HUES64 (cell line): ENCODE results near the gene GRIN1.

ENCODE experiments used
- H3K27ac ChIP-seq: 2 replicates; pipeline ENCODE4 v1.7.0; 2013; ENCODE audit warnings: low read depth, low read length, inconsistent platforms
- H3K27me3 ChIP-seq: 2 replicates; pipeline ENCODE4 v1.6.1; 2013; ENCODE audit warnings: mild to moderate bottlenecking, low read length; ENCODE audit not compliant: insufficient read depth
- H3K36me3 ChIP-seq: 2 replicates; pipeline ENCODE4 v1.6.1; 2013; ENCODE audit warnings: mild to moderate bottlenecking, low read length; ENCODE audit not compliant: insufficient read depth
- H3K4me1 ChIP-seq: 2 replicates; pipeline ENCODE4 v1.6.1; 2013; ENCODE audit warnings: mild to moderate bottlenecking, low read length, moderate library complexity; ENCODE audit not compliant: insufficient read depth
- H3K4me3 ChIP-seq: 2 replicates; pipeline ENCODE4 v1.5.1; 2013; ENCODE audit warnings: mild to moderate bottlenecking, low read length, moderate library complexity
- H3K9ac ChIP-seq: 2 replicates; pipeline ENCODE4 v1.6.1; 2013; ENCODE audit warnings: mild to moderate bottlenecking, low read depth, low read length
- H3K9me3 ChIP-seq: 2 replicates; pipeline ENCODE4 v1.6.1; 2013; ENCODE audit warnings: low read depth, low read length; ENCODE audit not compliant: insufficient read depth
- WGBS: fragments of 150-250, 120-280 bp; methylation state at CpG from one replicate; pipeline ENCODE4 v1.1.7; 2013; ENCODE audit warnings: missing lambda C conversion rate; 5-methylcytosine and 5-hydroxymethylcytosine counted together

GRIN1 gene

DNA sequence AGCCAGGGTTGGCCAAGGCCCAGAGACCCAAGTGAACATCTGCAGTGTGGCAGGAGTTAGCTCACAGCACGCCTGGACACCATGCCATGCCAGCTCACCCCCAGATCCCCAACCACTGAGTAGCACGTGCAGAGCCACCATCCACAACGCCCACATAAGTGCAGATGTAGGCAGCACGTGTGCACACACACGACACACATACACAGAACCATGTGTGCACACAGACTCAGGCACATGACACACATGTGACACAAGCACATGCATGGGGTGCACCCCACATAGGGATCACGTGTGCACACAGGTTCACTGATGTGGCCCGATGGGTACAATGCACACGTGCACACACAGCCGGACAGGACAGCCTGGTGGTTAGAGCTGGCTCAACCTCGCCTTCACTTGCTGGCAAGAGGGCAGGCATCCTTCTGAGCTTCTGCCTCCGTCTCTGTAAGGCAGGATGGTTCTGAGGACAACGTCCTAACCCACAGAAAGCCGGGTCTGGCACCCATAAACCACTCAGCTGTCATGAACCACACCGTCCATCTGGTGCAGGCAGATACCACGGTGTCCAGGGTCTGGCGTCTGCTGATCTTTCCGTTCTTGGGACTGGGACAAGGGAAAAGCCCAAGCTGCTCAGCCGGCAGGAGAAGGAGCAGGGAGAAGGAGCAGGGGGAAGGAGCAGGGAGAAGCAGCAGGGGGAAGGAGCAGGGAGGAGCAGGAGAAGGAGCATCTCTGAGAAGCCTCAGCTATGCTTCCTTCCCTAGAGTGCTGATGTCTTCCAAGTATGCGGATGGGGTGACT is 18.9 kb downstream of the GRIN1 start:
- Histone ChIP-seq H3K36me3 (no peaks in the 10 kb centered on the region), H3K27me3 (peaks cover 81% of the 10 kb centered on the region), H3K4me3 (no peak overlapping the region), H3K9me3 (no peaks in the 10 kb centered on the region), H3K4me1 (no peaks in the 10 kb centered on the region), H3K9ac (no peak overlapping the region), H3K27ac (no peak overlapping the region)
- 74% methylated on average over 19 of the region's 19 CpGs for WGBS

DNA sequence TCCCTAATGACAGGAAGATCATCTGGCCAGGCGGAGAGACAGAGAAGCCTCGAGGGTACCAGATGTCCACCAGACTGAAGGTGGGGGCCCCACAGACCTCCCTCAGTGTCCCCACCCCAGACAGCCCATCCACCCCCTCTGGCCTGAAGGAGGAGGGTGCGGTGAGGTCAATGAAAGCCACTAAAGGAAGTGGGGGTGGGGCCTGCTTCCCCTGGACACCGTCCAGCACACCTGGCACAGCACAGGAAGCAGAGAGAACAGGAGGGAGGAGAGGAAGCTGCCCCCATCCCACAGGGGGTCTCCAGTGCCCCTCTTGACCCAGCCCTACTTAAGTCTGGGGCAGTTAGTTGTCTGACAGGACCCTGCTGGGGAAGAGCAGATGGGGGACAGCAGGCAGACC is 19.7 kb downstream of the GRIN1 start:
- Histone ChIP-seq H3K4me3 (no peak overlapping the region), H3K27ac (no peak overlapping the region), H3K9ac (no peak overlapping the region), H3K4me1 (no peaks in the 10 kb centered on the region), H3K36me3 (no peaks in the 10 kb centered on the region), H3K27me3 (peaks cover 89% of the 10 kb centered on the region), H3K9me3 (no peaks in the 10 kb centered on the region)
- WGBS = 63% methylated on average over 4 of the region's 4 CpGs

DNA sequence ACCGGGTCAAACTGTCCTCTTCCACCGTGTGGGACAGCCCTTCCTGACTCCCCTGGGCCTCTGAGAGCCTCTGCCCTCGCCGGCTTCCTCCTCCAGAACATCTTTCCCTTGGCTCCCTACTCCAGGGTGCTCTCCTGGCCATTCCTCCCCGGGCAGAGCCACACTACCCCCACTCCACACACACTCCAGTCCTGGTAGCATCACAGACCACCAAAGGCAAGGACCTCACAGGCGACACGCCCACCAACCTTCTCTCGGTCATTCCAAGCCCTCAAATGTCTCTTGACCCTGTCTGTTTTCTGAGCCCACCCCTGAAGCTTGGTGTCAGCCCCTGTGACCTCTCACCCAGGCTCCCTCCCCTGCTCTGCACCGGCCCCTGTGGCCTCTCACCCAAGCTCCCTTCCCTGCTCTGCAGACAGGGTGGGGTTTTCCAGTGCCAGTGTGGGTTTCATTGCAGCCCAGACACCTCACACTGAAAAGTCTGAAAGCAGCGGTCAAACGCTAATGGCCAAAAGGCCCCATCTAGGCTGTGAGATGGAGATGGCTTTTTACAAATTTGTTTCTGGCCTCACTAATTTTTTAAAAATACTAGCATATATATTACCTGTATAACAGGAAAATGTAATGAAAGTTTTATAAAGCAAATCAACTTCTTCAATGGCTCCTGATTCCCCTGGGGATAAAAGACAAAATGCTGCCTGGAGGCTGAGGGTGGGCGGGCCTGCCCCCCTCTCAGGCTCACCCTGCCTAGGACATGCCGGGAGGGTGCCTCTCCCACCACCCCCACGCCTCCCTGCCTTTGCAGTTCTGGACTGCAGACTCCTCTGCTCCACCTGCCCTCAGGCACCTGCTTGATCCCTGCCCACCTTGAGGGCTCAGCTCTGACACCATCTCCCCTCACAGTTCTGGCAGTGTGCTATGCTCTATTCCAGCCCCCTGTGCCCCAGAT is 20.4 kb downstream of the GRIN1 start:
- H3K27me3 ChIP-seq = peaks cover 97% of the 10 kb centered on the region
- no peaks in the 10 kb centered on the region for H3K4me1 ChIP-seq
- 57% methylated on average over 14 of the region's 14 CpGs for WGBS
- no peak overlapping the region for H3K9ac ChIP-seq
- no peaks in the 10 kb centered on the region for H3K36me3 ChIP-seq
- H3K27ac ChIP-seq = no peak overlapping the region
- no peaks in the 10 kb centered on the region for H3K9me3 ChIP-seq
- H3K4me3 ChIP-seq = no peak overlapping the region

DNA sequence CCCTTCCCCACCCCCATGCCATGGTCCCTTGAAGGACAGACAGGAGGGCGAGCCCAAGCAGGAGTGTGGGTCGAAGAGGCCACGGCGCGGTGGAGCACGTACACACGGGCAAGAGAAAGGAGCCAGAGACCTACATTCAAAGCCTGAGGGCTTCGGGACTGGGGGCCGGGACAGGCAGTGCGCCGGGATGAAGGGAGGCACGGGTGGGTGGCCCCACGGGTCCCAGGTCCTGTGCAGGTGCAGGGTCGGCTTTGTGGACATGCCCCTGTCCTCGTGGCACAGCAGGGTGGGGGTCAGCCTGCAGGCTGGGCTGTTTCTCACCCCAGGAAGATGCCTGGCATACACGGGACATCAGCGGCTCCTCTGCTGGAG is 21.1 kb downstream of the GRIN1 start:
- peaks cover 98% of the 10 kb centered on the region for H3K27me3 ChIP-seq
- H3K4me3 ChIP-seq = no peak overlapping the region
- no peak overlapping the region for H3K27ac ChIP-seq
- no peak overlapping the region for H3K9ac ChIP-seq
- 74% methylated on average over 17 of the region's 17 CpGs for WGBS
- no peaks in the 10 kb centered on the region for H3K9me3 ChIP-seq
- no peaks in the 10 kb centered on the region for H3K36me3 ChIP-seq
- no peaks in the 10 kb centered on the region for H3K4me1 ChIP-seq

DNA sequence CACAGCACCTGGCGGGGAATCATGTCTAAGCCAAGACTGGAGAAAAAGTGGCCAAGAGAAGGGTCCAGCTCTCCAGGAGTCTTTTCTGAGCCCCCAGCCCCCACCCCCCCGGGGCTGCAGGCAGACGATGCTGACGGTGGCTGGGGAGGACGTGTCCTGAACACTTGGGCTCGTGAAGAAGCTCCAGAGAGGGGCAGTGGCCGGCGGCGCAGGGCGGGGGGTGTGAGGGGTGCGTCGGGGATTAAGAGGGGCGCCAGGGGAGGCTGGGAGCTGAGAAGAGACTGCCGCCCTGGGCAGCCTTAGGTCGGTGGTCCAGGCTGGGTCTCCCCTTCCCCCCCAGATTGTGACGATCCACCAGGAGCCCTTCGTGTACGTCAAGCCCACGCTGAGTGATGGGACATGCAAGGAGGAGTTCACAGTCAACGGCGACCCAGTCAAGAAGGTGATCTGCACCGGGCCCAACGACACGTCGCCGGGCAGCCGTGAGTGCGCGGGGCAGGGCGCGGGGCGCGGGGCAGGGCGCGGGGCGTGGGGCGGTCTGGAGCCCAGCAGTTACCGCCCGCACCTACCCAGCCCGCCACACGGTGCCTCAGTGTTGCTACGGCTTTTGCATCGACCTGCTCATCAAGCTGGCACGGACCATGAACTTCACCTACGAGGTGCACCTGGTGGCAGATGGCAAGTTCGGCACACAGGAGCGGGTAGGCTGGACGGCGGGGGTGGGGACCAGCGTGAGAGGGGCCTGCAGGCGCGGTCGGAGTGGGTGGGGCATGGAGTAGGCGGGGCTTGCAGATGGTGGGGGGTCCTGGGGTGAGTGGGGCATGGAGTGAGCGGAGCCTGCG is 22.0 kb downstream of the GRIN1 start:
- H3K36me3 ChIP-seq = no peaks in the 10 kb centered on the region
- H3K4me3 ChIP-seq = no peak overlapping the region; the same call in 1 of the 2 replicates
- H3K9ac ChIP-seq = no peak overlapping the region
- no peak overlapping the region for H3K27ac ChIP-seq
- WGBS = 64% methylated on average over 56 of the region's 56 CpGs
- peaks cover 98% of the 10 kb centered on the region for H3K27me3 ChIP-seq
- H3K9me3 ChIP-seq = no peaks in the 10 kb centered on the region
- H3K4me1 ChIP-seq = no peaks in the 10 kb centered on the region

DNA sequence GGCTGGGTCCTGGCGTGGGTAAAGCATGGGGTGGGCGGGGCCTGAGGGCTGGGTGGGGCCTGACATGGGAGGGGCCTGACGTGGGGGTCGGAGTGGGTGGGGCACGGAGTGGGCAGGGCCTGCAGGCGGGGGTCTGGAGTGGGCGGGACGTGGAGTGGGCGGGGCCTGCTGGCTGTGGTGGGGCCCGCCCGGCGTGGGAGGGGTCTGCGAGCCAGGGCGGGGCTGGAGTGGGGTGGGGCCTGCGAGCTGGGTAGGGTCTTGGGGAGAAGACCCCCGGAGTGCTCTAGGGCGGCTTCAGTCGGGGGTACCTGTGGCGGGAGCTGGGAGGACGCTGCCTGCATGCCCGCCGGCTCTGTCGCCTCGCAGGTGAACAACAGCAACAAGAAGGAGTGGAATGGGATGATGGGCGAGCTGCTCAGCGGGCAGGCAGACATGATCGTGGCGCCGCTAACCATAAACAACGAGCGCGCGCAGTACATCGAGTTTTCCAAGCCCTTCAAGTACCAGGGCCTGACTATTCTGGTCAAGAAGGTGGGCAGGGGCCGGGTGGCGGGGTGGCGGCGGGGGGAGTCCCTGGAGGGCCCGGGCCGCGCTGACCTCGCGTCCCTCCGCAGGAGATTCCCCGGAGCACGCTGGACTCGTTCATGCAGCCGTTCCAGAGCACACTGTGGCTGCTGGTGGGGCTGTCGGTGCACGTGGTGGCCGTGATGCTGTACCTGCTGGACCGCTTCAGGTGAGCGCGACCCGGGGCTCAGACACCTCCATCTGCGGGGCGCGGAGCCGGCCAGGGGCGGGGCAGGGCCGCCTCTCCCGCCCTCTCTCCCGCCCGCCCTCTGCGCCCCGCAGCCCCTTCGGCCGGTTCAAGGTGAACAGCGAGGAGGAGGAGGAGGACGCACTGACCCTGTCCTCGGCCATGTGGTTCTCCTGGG is 22.9 kb downstream of the GRIN1 start:
- Histone ChIP-seq H3K36me3 (no peaks in the 10 kb centered on the region), H3K9me3 (no peaks in the 10 kb centered on the region), H3K4me3 (peak overlapping the region; percentile 52; the same call in 1 of the 2 replicates), H3K27ac (no peak overlapping the region), H3K9ac (no peak overlapping the region), H3K4me1 (no peaks in the 10 kb centered on the region), H3K27me3 (peaks cover 98% of the 10 kb centered on the region)
- WGBS = 42% methylated on average over 67 of the region's 71 CpGs

DNA sequence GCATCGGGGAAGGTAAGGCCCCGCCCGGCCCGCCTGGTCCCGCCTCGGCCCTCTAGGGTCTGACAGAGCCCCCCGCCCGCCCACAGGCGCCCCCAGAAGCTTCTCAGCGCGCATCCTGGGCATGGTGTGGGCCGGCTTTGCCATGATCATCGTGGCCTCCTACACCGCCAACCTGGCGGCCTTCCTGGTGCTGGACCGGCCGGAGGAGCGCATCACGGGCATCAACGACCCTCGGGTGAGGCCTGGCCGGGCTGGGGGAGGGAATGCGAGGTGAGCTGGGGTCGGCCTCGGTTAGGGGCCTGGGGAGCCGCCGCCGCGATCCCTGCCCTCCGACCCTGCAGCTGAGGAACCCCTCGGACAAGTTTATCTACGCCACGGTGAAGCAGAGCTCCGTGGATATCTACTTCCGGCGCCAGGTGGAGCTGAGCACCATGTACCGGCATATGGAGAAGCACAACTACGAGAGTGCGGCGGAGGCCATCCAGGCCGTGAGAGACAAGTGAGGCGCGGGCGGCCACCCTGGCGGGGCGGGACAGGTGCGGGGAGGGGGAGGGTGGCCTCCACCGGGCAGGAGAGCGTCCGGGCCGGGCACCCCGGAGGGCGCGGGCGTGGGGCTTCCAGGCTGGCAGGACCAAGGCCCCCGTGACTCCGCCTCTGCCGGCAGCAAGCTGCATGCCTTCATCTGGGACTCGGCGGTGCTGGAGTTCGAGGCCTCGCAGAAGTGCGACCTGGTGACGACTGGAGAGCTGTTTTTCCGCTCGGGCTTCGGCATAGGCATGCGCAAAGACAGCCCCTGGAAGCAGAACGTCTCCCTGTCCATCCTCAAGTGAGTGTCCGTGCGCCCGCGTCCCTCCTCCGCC is 23.8 kb downstream of the GRIN1 start:
- Histone ChIP-seq H3K27ac (no peak overlapping the region), H3K4me3 (peak overlapping the region; percentile 52), H3K36me3 (no peaks in the 10 kb centered on the region), H3K4me1 (no peaks in the 10 kb centered on the region), H3K9me3 (no peaks in the 10 kb centered on the region), H3K27me3 (peaks cover 99% of the 10 kb centered on the region), H3K9ac (no peak overlapping the region)
- 20% methylated on average over 74 of the region's 74 CpGs for WGBS

DNA sequence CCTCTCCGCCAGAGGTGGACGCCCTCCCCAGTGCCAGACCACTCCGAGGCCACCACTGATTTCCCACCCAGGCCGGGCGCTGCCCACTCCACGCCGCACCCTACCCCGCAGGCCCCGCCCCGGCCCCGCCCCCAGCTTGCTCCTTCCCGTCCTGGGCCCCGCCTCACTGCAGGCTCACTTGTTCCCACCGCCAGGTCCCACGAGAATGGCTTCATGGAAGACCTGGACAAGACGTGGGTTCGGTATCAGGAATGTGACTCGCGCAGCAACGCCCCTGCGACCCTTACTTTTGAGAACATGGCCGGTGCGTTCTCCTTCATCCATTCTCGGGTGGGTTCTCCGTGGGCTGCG is 24.4 kb downstream of the GRIN1 start:
- WGBS = 38% methylated on average over 26 of the region's 26 CpGs
- Histone ChIP-seq H3K9me3 (no peaks in the 10 kb centered on the region), H3K27ac (no peak overlapping the region), H3K4me3 (peak overlapping the region; percentile 52), H3K4me1 (no peaks in the 10 kb centered on the region), H3K36me3 (no peaks in the 10 kb centered on the region), H3K9ac (no peak overlapping the region), H3K27me3 (peaks cover 99% of the 10 kb centered on the region)

DNA sequence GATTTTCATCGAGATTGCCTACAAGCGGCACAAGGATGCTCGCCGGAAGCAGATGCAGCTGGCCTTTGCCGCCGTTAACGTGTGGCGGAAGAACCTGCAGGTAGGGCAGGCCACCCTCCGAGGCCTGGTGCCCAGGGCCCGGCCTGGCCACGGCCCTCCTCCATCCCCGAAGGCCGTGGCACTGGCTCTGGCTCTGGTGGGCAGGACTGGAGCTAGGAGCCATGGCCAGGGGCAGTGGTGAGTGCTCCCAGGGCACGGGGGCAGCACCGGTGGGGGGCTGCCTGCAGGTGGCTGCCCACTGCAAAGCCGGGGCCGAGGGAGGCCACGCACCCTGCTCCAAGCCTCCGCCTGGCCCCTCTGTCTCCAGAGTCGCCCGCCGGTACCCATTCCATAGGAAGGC is 24.9 kb downstream of the GRIN1 start:
- no peak overlapping the region for H3K4me3 ChIP-seq
- 90% methylated on average over 22 of the region's 22 CpGs for WGBS
- H3K36me3 ChIP-seq = no peaks in the 10 kb centered on the region
- H3K27me3 ChIP-seq = peaks cover 99% of the 10 kb centered on the region
- no peak overlapping the region for H3K9ac ChIP-seq
- no peak overlapping the region for H3K27ac ChIP-seq
- no peaks in the 10 kb centered on the region for H3K4me1 ChIP-seq
- no peaks in the 10 kb centered on the region for H3K9me3 ChIP-seq
